ENCODE data around the gene CACNA1H.

GRCh38 chr16:1141716-1142115 lies 11.2 kb upstream of the CACNA1H start:
- TF ChIP-seq, protein P1, sequence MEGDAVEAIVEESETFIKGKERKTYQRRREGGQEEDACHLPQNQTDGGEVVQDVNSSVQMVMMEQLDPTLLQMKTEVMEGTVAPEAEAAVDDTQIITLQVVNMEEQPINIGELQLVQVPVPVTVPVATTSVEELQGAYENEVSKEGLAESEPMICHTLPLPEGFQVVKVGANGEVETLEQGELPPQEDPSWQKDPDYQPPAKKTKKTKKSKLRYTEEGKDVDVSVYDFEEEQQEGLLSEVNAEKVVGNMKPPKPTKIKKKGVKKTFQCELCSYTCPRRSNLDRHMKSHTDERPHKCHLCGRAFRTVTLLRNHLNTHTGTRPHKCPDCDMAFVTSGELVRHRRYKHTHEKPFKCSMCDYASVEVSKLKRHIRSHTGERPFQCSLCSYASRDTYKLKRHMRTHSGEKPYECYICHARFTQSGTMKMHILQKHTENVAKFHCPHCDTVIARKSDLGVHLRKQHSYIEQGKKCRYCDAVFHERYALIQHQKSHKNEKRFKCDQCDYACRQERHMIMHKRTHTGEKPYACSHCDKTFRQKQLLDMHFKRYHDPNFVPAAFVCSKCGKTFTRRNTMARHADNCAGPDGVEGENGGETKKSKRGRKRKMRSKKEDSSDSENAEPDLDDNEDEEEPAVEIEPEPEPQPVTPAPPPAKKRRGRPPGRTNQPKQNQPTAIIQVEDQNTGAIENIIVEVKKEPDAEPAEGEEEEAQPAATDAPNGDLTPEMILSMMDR (IDR thresholded peaks at IDR 0.05; ENCODE audit: poor library complexity), result no peak
- TF ChIP-seq EZH2phosphoT487 (IDR thresholded peaks at IDR 0.05; ENCODE audit: low read depth, severe bottlenecking, unreplicated experiment) (no peak), EZH2 (IDR thresholded peaks at IDR 0.05; ENCODE audit: borderline replicate concordance) (no peak)
